Mammary epithelial cell (primary cell): ENCODE data around the gene TMEM170B.

Experiments used
- CTCF ChIP-seq, 2 donors: IDR thresholded peaks in 1 of 2; conservative IDR thresholded peaks in 1 of 2; 2 replicates each; pipeline ENCODE4 v1.5.1; 2011 to 2012; ENCODE audit warnings: inconsistent platforms in 2 of 2, low read length in 2 of 2, mild to moderate bottlenecking in 2 of 2, control low read depth in 1 of 2, low read depth in 1 of 2; ENCODE audit not compliant: insufficient read depth in 1 of 2; ENCODE audit errors: extremely low read depth in 1 of 2
- EZH2 ChIP-seq: IDR thresholded peaks from 2 replicates; pipeline ENCODE4 v1.6.1; 2012; ENCODE audit warnings: low read length, inconsistent platforms, borderline replicate concordance

GRCh38 chr6:11493974-11494373 lies 43.6 kb upstream of the TMEM170B start:
- no peak for TF ChIP-seq CTCF (conservative IDR thresholded peaks at IDR 0.05 in 1 of 2, IDR thresholded peaks at IDR 0.05 in 1 of 2; ENCODE audit: extremely low read depth in 1 of 2, insufficient read depth in 1 of 2, low read depth in 1 of 2, low read length in 2 of 2)
- no peak for TF ChIP-seq EZH2
